ENCODE data around the gene CBY3.

DNA sequence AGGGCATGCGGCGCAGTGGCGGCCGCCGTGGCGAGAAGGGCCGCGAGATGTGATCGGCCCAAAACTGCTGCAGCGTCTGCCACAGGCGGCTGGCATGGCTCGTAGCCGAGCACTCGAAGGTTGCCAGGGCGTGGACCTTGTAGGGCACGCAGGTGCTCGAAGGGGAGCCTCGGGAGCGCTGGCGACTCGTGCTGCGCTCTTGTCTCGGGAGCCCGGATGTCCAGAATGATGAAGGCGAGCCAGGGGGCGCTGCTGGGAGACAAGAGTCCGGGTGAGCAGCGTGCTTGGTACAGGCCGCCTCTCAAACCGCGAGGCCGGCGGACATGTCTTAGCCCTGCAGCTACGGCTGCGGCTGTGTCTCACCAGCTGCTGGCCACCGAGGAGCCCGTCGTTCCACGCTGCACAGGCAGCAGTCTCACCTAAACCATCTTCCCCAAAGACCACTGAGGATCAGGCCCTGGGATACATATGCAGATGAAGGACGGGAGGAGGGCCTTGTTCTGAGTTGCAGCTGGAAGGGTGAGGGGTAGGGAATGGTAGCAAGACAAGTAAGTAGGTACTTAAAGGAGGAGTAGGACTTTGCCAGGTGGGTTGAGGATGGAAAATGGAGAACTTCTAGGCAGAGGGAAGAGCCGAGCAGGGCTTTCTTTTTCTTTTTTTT, 1.7 kb downstream of the CBY3 start:
- TF ChIP-seq ATF3 (IDR thresholded peaks at IDR 0.05) (no peak), EZH2phosphoT487 (IDR thresholded peaks at IDR 0.05; ENCODE audit: borderline replicate concordance) (no peak), POLR2A (IDR thresholded peaks at IDR 0.05; ENCODE audit: borderline replicate concordance, extremely low read depth, insufficient read depth, insufficient read length) (no peak), EGR1 (IDR thresholded peaks at IDR 0.05; ENCODE audit: low read depth) (no peak), TCF7L2 (IDR thresholded peaks at IDR 0.05; ENCODE audit: borderline replicate concordance, extremely low read depth, insufficient read depth, insufficient read length) (no peak), CBX3 (IDR thresholded peaks at IDR 0.05; ENCODE audit: low read depth) (no peak), MAX (IDR thresholded peaks at IDR 0.05) (no peak), RAD21 (IDR thresholded peaks at IDR 0.05; ENCODE audit: low read depth) (no peak)
- TF ChIP-seq, protein P1, sequence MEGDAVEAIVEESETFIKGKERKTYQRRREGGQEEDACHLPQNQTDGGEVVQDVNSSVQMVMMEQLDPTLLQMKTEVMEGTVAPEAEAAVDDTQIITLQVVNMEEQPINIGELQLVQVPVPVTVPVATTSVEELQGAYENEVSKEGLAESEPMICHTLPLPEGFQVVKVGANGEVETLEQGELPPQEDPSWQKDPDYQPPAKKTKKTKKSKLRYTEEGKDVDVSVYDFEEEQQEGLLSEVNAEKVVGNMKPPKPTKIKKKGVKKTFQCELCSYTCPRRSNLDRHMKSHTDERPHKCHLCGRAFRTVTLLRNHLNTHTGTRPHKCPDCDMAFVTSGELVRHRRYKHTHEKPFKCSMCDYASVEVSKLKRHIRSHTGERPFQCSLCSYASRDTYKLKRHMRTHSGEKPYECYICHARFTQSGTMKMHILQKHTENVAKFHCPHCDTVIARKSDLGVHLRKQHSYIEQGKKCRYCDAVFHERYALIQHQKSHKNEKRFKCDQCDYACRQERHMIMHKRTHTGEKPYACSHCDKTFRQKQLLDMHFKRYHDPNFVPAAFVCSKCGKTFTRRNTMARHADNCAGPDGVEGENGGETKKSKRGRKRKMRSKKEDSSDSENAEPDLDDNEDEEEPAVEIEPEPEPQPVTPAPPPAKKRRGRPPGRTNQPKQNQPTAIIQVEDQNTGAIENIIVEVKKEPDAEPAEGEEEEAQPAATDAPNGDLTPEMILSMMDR (IDR thresholded peaks at IDR 0.05 in 2 of 3, conservative IDR thresholded peaks at IDR 0.05 in 1 of 3; ENCODE audit: borderline replicate concordance in 1 of 3, insufficient read depth in 1 of 3, low read depth in 2 of 3, low read length in 2 of 3): peak in 1 of 3 experiments; percentile 6; a peak in 1 of 6 replicates

All from HCT116 (cell line).